ENCODE data around the gene SPATA13.

SPATA13 gene

DNA sequence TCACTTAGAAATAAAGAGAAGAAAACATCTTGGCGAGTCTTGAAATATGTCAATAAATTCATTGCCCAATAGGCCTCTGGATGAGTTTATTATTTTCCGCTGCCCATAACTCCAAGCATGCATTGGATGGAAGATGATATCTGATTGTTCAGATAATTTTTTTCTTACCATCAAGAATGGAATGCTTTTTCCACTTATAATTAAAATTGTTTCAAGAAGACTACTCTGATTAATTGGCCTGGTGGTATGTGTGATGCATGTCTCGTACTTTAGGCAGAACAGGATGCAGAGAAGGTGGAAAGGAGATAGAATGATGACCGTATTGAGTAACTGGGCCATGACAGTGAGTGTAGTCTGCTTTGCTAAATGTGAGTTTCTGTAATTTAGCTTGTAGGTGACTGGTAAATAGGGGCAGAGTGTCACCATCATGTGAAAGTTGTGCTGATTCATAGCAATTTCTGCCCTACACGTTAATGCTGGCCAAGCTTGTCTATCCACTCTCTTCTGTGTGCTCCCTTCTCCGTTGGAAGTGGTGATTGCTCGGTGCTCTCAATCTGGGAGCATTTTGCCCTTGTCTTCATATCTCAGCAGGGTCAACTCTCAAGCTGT is 13.5 kb upstream of the SPATA13 start:
- DNase-seq (ENCODE audit: extremely low spot score) = no peak
- ChIA-PET POLR2A (no interaction called here), CTCF (no interaction called here)
- TF ChIP-seq, protein P1, sequence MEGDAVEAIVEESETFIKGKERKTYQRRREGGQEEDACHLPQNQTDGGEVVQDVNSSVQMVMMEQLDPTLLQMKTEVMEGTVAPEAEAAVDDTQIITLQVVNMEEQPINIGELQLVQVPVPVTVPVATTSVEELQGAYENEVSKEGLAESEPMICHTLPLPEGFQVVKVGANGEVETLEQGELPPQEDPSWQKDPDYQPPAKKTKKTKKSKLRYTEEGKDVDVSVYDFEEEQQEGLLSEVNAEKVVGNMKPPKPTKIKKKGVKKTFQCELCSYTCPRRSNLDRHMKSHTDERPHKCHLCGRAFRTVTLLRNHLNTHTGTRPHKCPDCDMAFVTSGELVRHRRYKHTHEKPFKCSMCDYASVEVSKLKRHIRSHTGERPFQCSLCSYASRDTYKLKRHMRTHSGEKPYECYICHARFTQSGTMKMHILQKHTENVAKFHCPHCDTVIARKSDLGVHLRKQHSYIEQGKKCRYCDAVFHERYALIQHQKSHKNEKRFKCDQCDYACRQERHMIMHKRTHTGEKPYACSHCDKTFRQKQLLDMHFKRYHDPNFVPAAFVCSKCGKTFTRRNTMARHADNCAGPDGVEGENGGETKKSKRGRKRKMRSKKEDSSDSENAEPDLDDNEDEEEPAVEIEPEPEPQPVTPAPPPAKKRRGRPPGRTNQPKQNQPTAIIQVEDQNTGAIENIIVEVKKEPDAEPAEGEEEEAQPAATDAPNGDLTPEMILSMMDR (IDR thresholded peaks at IDR 0.05; ENCODE audit: control extremely low read depth, extremely low read depth, low read depth, missing control alignments) = no peak

DNA sequence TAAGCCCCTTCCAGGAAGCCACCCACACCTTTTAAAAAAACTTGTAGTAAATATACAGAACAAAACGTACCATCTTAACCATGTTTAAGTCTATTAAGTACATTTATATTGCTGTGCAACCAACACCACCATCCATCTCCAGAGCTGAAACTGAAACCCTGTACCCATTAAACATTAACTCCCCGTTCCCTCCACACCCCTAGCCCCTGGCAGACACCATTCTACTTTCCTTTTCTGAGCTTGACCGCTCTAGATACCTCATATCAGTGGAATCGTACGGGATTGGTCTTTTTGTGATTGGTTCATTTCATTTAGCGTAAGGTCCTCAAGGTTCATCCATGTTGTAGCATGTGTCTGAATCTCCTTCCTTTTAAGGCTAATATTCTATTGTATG is 13.0 kb upstream of the SPATA13 start:
- TF ChIP-seq, protein P1 (IDR thresholded peaks at IDR 0.05; ENCODE audit: control extremely low read depth, extremely low read depth, low read depth, missing control alignments) = no peak
- ChIA-PET POLR2A (no interaction called here), CTCF (no interaction called here)
- no peak for DNase-seq (ENCODE audit: extremely low spot score)

DNA sequence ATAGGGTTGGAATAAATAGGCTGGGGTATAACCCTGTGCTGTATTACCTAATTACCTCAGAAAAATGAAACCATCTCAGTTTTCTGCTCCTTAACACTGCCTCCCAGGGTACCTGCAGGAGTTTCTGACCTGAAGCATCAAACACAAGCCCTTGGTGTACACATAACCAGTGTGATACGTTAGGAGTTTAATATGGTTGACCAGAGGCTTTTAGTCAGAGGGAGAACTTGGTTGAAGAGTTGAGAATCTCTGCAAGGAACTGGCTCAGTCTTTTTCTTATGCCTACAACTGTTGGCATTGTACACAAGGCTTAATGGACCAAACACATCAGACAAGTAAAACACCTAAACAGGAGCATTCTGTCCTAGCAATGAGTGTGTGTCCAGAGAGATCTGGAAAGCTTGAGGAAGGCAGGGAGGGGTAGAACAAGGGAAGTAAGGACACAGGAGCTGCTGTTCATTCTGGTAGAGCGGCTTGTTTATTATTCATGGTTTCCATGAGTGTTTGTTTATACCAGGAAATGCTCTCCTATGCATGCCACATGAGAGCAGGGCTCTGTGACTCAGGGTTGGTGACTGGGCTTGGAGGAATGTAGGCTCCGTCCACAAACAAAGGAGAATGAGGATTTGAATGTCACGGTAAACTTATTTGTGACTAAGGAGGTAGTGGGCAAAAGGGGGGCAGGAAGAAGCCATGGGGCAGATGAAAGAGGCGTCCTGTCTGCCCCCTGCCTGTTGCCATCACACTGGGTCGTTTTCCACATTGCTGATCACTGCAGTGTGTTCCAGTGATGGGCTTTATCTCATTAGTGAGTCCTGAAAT is 11.9 kb upstream of the SPATA13 start:
- no peak for DNase-seq (ENCODE audit: extremely low spot score)
- ChIA-PET CTCF (interaction anchor here (1.2 kb wide), 1 partner anchor 9 kb away, joined by 3 read pairs; no protein-coding TSS in a partner anchor), POLR2A (no interaction called here)
- TF ChIP-seq, protein P1 (IDR thresholded peaks at IDR 0.05; ENCODE audit: control extremely low read depth, extremely low read depth, low read depth, missing control alignments) = no peak

DNA sequence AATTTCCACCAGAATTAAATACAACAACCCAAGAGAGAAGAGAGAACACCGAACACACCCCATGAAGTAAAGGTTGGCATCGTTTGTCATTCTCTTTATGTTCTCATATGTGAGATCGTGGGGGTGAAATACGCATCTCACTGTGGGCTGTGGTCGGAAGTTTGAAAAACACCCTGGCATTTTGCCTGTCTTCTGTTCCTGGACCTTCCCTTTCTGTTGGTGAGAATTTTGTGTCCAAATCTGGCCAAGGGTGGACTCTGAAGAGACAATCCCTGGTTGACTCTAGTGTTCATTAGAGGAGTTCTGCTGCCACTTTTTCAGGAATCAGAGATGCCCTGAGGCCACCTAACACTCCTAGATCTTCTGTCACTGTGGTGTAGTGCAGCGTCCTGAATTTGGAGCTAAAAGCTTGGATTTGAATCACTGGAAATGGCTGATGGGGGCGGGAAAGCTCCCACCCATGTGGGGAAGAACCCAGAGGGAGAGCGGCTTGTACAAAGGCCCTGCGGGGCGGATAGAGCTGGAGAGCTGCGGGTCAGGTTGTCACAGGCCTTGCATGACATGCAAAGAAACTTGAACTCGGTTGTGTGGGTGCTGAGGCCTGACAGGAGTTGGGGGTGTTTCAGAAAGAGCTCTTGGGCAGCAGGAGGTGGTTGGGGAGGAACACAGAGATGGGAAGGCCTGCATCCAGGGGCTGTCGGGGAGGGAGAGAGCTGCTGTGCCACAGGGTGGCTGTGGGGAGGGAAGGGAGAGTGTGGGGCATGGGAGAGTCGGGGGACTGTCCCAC is 11.1 kb upstream of the SPATA13 start:
- ChIA-PET POLR2A (no interaction called here), CTCF (interaction anchor here (0.8 to 1.2 kb wide), 5 partner anchors 9 to 30 kb away, joined by 3 to 5 read pairs (median 3); partner anchors contain the start of gene SPATA13)
- TF ChIP-seq, protein P1 (IDR thresholded peaks at IDR 0.05; ENCODE audit: control extremely low read depth, extremely low read depth, low read depth, missing control alignments) = no peak
- no peak for DNase-seq (ENCODE audit: extremely low spot score)

DNA sequence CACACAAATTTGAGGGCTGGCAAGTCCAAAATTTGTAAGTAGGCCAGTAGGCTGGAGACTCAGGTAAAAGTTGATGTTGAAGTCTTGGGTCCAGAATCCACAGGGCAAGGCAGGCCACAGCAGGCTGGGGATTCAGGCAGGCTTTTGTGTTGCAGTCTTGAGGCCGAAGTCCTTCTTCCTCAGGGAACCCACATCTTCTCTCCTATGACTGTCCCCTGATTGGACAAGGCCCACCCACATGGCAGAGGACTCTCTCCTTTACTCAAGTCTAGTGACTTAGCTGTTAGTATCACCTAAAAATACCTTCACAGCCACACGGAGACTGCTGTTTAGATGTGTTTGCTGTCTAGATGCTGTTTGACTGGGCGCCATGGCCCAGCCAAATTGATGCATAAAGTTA is 9.9 kb upstream of the SPATA13 start:
- ChIA-PET CTCF (interaction anchor here (1.6 kb wide), 1 partner anchor 15 kb away, joined by 4 read pairs; no protein-coding TSS in a partner anchor), POLR2A (no interaction called here)
- DNase-seq (ENCODE audit: extremely low spot score) = no peak
- TF ChIP-seq, protein P1 (IDR thresholded peaks at IDR 0.05; ENCODE audit: control extremely low read depth, extremely low read depth, low read depth, missing control alignments) = no peak

DNA sequence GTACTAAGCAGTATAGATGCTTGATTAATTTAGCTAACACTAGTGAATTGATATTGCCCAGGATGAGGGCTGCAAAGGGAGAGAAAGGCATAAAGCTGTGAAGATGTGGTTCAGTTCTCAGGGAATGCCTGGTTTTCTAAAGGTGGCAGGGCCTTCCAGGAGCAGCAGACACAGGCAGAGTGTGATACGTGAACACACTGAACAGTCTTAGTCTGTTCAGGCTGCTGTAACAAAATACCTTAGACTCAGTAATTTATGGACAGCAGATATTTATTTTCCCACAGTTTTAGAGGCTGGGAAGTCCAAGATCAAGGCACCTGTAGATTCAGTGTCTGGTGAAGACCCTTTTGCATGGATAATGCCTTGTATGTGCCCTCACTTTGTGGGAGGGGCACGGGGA is 8.7 kb upstream of the SPATA13 start:
- CTCF ChIA-PET = interaction anchor here (2.2 kb wide), 1 partner anchor 10 kb away, joined by 6 read pairs; no protein-coding TSS in a partner anchor
- TF ChIP-seq, protein P1 (IDR thresholded peaks at IDR 0.05; ENCODE audit: control extremely low read depth, extremely low read depth, low read depth, missing control alignments) = no peak
- DNase-seq (ENCODE audit: extremely low spot score) = no peak
- POLR2A ChIA-PET = no interaction called here

Measured in GM10248 (cell line).